ENCODE results near the gene CACNA1C.

- no peak for TF ChIP-seq POLR2A (IDR thresholded peaks at IDR 0.05; ENCODE audit: low read depth, low read length)
- TF ChIP-seq CTCF (conservative IDR thresholded peaks at IDR 0.05; ENCODE audit: low read depth, low read length) = no peak
- no peak for TF ChIP-seq ELK1 (IDR thresholded peaks at IDR 0.05; ENCODE audit: borderline replicate concordance, low read depth, low read length)
- no peak for TF ChIP-seq MXI1 (IDR thresholded peaks at IDR 0.05; ENCODE audit: borderline replicate concordance, low read depth, low read length)
- no peak for TF ChIP-seq CEBPB (IDR thresholded peaks at IDR 0.05; ENCODE audit: low read depth, low read length)
- no peak for TF ChIP-seq RAD21 (IDR thresholded peaks at IDR 0.05; ENCODE audit: low read length)
- no peak for TF ChIP-seq MAZ (IDR thresholded peaks at IDR 0.05; ENCODE audit: borderline replicate concordance, low read depth, low read length)
Observed at GRCh38 chr12:2581293-2582045, 528.7 kb downstream of the CACNA1C start.

All from IMR-90 (cell line).